Measurements from ENCODE around the gene POMP.
"Not testable (repeated sequence)": the region's sequence is repeated elsewhere in the genome, so short reads cannot be mapped to it uniquely, and the experiment has no call there.

Gene POMP

DNA sequence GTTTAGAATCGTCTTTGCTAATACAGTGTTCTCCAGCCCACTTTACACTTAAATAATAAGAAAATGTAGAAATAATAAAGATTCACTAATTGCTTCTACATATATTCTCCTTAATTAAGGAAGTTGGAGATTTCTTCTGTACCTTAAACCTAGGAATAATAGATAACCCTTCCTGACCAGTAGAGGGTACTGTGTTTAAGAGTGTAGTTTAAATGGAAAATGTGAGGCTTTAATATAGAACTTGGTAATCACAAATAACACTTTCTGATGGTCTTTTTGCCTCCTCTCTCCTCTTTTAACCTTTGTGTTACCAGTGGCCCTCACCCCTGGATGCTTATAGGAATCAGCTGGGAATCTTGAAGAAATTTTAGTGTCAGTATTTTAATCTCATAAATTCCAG, 20.7 kb downstream of the POMP start:
- no peak for TF ChIP-seq ZFX (IDR thresholded peaks at IDR 0.05; ENCODE audit: borderline replicate concordance)
- TF ChIP-seq, protein P1, sequence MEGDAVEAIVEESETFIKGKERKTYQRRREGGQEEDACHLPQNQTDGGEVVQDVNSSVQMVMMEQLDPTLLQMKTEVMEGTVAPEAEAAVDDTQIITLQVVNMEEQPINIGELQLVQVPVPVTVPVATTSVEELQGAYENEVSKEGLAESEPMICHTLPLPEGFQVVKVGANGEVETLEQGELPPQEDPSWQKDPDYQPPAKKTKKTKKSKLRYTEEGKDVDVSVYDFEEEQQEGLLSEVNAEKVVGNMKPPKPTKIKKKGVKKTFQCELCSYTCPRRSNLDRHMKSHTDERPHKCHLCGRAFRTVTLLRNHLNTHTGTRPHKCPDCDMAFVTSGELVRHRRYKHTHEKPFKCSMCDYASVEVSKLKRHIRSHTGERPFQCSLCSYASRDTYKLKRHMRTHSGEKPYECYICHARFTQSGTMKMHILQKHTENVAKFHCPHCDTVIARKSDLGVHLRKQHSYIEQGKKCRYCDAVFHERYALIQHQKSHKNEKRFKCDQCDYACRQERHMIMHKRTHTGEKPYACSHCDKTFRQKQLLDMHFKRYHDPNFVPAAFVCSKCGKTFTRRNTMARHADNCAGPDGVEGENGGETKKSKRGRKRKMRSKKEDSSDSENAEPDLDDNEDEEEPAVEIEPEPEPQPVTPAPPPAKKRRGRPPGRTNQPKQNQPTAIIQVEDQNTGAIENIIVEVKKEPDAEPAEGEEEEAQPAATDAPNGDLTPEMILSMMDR (IDR thresholded peaks at IDR 0.05) = peak; percentile 43
- no peak overlapping the region for H3K27ac ChIP-seq

- TF ChIP-seq, protein P1 (IDR thresholded peaks at IDR 0.05) = no peak
- TF ChIP-seq ZFX (IDR thresholded peaks at IDR 0.05; ENCODE audit: borderline replicate concordance) = no peak
- H3K27ac ChIP-seq = no peak overlapping the region
These were observed 21.6 kb downstream of the POMP start for GRCh38 chr13:28680541-28680940.

- not testable (repeated sequence) for H3K27ac ChIP-seq
These were observed 24.2 kb downstream of the POMP start for GRCh38 chr13:28683169-28683568.

DNA sequence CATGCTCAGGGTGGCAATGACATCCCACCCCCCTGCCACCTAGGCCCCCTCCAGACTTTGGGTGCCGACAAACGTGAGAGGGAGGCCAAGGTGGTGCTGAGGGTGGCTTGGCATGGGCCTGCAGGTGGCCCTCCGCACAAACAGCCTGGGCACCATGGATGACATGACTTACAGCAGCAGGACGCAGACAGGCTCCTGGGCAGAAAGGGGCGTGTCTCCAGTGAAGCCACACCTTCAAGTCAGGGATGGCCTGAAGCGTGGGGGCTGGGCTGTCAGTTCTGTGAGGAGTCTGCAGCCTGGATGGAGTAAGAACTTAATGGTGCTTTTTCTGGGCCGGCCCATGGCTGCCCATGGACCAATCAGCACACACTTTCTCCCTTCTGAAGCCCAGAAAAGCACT, 25.3 kb downstream of the POMP start:
- H3K27ac ChIP-seq = 0 out of 2 replicates have a peak overlapping the region, but pooled peaks have one; percentile 27
- no peak for TF ChIP-seq ZFX (IDR thresholded peaks at IDR 0.05; ENCODE audit: borderline replicate concordance)
- TF ChIP-seq, protein P1 (IDR thresholded peaks at IDR 0.05) = 0 out of 2 replicates have a peak, but pooled peaks have one; percentile 16

- no peak overlapping the region for H3K27ac ChIP-seq
- TF ChIP-seq, protein P1 (IDR thresholded peaks at IDR 0.05) = no peak
- TF ChIP-seq ZFX (IDR thresholded peaks at IDR 0.05; ENCODE audit: borderline replicate concordance) = no peak
These were observed 26.2 kb downstream of the POMP start for GRCh38 chr13:28685114-28685513.

DNA sequence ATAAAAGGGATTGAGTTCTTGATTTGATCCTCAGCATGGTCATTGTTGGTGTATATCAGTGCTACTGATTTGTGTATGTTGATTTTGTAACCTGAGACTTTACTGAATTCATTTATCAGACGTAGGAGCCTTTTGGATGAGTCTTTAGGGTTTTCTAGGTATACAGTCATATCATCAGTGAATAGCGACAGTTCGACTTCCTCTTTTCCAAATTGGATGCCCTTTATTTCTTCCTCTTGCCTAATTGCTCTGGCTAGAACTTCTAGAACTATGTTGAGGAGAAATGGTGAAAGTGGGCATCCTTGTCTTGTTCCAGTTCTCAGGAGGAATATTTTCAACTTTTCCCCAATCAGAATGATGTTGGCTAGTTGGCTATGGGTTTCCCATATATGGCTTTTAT, 27.0 kb downstream of the POMP start:
- no peak overlapping the region for H3K27ac ChIP-seq
- TF ChIP-seq, protein P1 (IDR thresholded peaks at IDR 0.05) = no peak
- no peak for TF ChIP-seq ZFX (IDR thresholded peaks at IDR 0.05; ENCODE audit: borderline replicate concordance)

DNA sequence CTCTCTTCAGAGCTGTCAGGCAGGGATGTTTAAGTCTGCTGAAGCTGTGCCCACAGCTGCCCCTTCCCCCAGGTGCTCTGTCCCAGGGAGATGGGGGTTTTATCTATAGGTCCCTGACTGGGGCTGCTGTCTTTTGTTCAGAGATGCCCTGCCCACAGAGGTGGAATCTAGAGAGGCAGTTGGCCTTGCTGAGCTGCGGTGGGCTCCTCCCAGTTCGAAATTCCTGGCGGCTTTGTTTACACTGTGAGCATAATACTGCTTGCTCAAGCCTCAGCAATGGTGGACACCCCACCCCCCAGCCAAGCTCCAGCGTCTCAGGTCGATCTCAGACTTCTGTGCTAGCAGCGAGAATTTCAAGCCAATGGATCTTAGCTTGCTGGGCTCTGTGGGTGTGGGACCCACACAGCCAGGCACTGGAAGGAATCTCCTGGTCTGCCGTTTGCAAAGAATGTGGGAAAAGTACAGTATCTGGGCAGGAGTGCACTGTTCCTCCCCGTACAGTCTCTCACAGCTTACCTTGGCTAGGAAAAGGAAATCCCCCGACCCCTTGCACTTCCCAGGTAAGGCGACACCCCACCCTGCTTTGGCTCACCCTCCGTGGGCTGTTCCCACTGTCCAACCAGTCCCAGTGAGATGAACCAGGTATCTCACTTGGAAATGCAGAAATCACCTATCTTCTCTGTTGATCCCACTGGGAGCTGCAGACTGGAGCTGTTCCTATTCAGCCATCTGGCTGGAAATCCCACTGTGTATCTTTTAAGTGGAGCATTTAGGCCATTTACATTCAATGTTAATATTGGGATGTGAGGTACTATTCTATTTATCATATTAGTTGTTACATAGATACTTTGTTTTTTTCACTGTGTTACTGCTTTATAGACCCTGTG, 34.9 kb downstream of the POMP start:
- not testable (repeated sequence) for H3K27ac ChIP-seq

- TF ChIP-seq, protein P1 (IDR thresholded peaks at IDR 0.05) = no peak
- TF ChIP-seq ZFX (IDR thresholded peaks at IDR 0.05; ENCODE audit: borderline replicate concordance) = no peak
- H3K27ac ChIP-seq = no peak overlapping the region
These were observed 38.5 kb downstream of the POMP start for GRCh38 chr13:28697441-28697840.

All from 22Rv1 (cell line).